Activated T-helper 9 cell treated with anti-CD3 and anti-CD28 coated beads, Interleukin-2, amount 50 U/mL, for 16 hours (primary cell): ENCODE data around the gene SKIC8.

Source experiments
- DNase-seq: peaks from one replicate; pipeline ENCODE4 v3.0.0-alpha.2; 2020; ENCODE audit warnings: low read depth

The SKIC8 gene

GRCh38 chr15:78299101-78299930, at the start of gene SKIC8:
Gene SKIC8, minus strand, starts transcription at chr15:78299609. Its CDS starts 3,923 bp downstream, at chr15:78295686.
- peak; percentile 84 for DNase-seq

- no peak for DNase-seq
These were observed 48.5 kb upstream of the SKIC8 start for GRCh38 chr15:78347586-78348543.

- DNase-seq, result no peak
These were observed 46.2 kb upstream of the SKIC8 start for GRCh38 chr15:78345396-78346125.

GRCh38 chr15:78343276-78344060, 44.1 kb upstream of the SKIC8 start:
- DNase-seq, result no peak

GRCh38 chr15:78342021-78342420, 42.6 kb upstream of the SKIC8 start:
- DNase-seq, result no peak

GRCh38 chr15:78341057-78341987, 41.9 kb upstream of the SKIC8 start:
- no peak for DNase-seq

- DNase-seq, result no peak
These were observed 41.0 kb upstream of the SKIC8 start, which contains the start of gene CRABP1 for GRCh38 chr15:78340231-78341056. Gene CRABP1, plus strand, starts transcription at chr15:78340353. Its CDS starts 76 bp downstream, at chr15:78340429.

- no peak for DNase-seq
These were observed 40.1 kb upstream of the SKIC8 start for GRCh38 chr15:78339559-78339958.

- DNase-seq, result no peak
These were observed 39.4 kb upstream of the SKIC8 start for GRCh38 chr15:78338781-78339180.

GRCh38 chr15:78335985-78336384, 36.6 kb upstream of the SKIC8 start:
- DNase-seq, result no peak

GRCh38 chr15:78334845-78335244, 35.4 kb upstream of the SKIC8 start:
- no peak for DNase-seq

GRCh38 chr15:78329625-78330024, 30.2 kb upstream of the SKIC8 start:
- DNase-seq, result no peak

GRCh38 chr15:78327466-78327865, 28.1 kb upstream of the SKIC8 start:
- no peak for DNase-seq

GRCh38 chr15:78325092-78325843, 25.9 kb upstream of the SKIC8 start:
- no peak for DNase-seq

GRCh38 chr15:78324144-78324543, 24.7 kb upstream of the SKIC8 start:
- no peak for DNase-seq

GRCh38 chr15:78323693-78324092, 24.3 kb upstream of the SKIC8 start:
- DNase-seq, result no peak

- no peak for DNase-seq
These were observed 23.5 kb upstream of the SKIC8 start for GRCh38 chr15:78322724-78323521.

- no peak for DNase-seq
These were observed 22.8 kb upstream of the SKIC8 start for GRCh38 chr15:78322243-78322642.
